Thyroid gland (tissue), 4 donors: ENCODE data around the gene SAG. TPM values are rescaled to one million over a fixed set of nuclear protein-coding genes. Genes with fewer than 3 reads are reported as not detected.

Experiments used
- DNase-seq, 2 donors: peaks; one replicate each; pipeline ENCODE4 v3.0.0-alpha.2; 2019
- H3K27ac ChIP-seq, 3 donors: fragments of 200-600 bp; sonication (generic); 1 replicate in 2 of 3; 2 replicates in 1 of 3; pipeline ENCODE4 v1.5.1; 2016 to 2019; ENCODE audit warnings: mild to moderate bottlenecking in 1 of 3, moderate library complexity in 1 of 3
- H3K27me3 ChIP-seq: fragments of 200-600 bp; sonication (generic); one replicate; pipeline ENCODE4 v1.5.1; 2019
- H3K36me3 ChIP-seq, 2 donors: fragments of 200-600 bp; sonication (generic); one replicate each; pipeline ENCODE4 v1.5.1; 2016 to 2019
- H3K4me1 ChIP-seq, 2 donors: fragments of 200-600 bp; sonication (generic); one replicate each; pipeline ENCODE4 v1.5.1; 2017 to 2019
- H3K4me3 ChIP-seq, 3 donors: fragments of 200-600 bp; sonication (generic); replicated peaks in 1 of 3; 1 replicate in 2 of 3; 2 replicates in 1 of 3; pipeline ENCODE4 v1.5.1; 2016; ENCODE audit warnings: mild to moderate bottlenecking in 1 of 3
- H3K9me3 ChIP-seq: fragments of 200-600 bp; sonication (generic); one replicate; pipeline ENCODE4 v1.5.1; 2017
- CTCF ChIP-seq, 6 experiments: fragments of 200-600 bp in 3 of 6; fragments of 450-650 bp in 3 of 6; sonication (generic) in 3 of 6; IDR thresholded peaks; one replicate each; pipeline ENCODE4 v1.5.1; 2016 to 2019; ENCODE audit warnings: antibody characterized with exemption in 6 of 6, mild to moderate bottlenecking in 2 of 6, inconsistent platforms in 1 of 6, moderate library complexity in 1 of 6
- POLR2A ChIP-seq, 2 donors: fragments of 450-650 bp; IDR thresholded peaks; one replicate each; pipeline ENCODE4 v1.6.1; 2017; ENCODE audit warnings: antibody characterized with exemption in 2 of 2, mild to moderate bottlenecking in 2 of 2, moderate library complexity in 1 of 2
- WGBS, 2 donors: methylation state at CpG; one replicate each; pipeline ENCODE4 v1.1.5; 2017; 5-methylcytosine and 5-hydroxymethylcytosine counted together
- intact Hi-C: fragments of 100-400 bp; cut with DNase I; formaldehyde crosslinking; loops from one replicate; pipeline ENCODE4 v1.15.1; 2023
- total RNA-seq, 4 donors: library from RNA; depleted of rRNA; stranded (reverse); fragments of >200 nt; gene quantifications; one replicate each; pipeline ENCODE4 v1.2.3, GENCODE V29; 2016

SAG gene
- total RNA-seq, 4 donors from 2014 or later = 0.21 TPM; not detected in 3

- no peak for TF ChIP-seq CTCF (IDR thresholded peaks at IDR 0.05)
- no peak for TF ChIP-seq POLR2A (IDR thresholded peaks at IDR 0.05)
- intact Hi-C loops = no loop called here
- WGBS, 2 donors = 78 to 94% methylated on average over 6 of the region's 6 CpGs
- Histone ChIP-seq H3K4me1 (peaks cover 34 to 65% of the 10 kb centered on the region in 2 donors), H3K27me3 (no peaks in the 10 kb centered on the region), H3K9me3 (no peaks in the 10 kb centered on the region), H3K36me3 (peaks cover 29 to 34% of the 10 kb centered on the region in 2 donors), H3K4me3 (no peak overlapping the region), H3K27ac (peak overlapping the region in 2 of 3 donors; percentile 87 to 92)
- DNase-seq = no peak
Observed at GRCh38 chr2:233267516-233268245, 39.9 kb upstream of the SAG start.

- no peak for DNase-seq
- Histone ChIP-seq H3K36me3 (peaks cover 32 to 35% of the 10 kb centered on the region in 2 donors), H3K9me3 (no peaks in the 10 kb centered on the region), H3K27ac (peak overlapping the region; percentile 15 to 66 (median 38)), H3K4me3 (no peak overlapping the region), H3K27me3 (no peaks in the 10 kb centered on the region), H3K4me1 (peaks cover 26 to 40% of the 10 kb centered on the region in 2 donors)
- 74 to 75% methylated on average over 5 of the region's 5 CpGs for WGBS, 2 donors
- TF ChIP-seq POLR2A (IDR thresholded peaks at IDR 0.05) (no peak), CTCF (IDR thresholded peaks at IDR 0.05) (no peak)
- intact Hi-C loops = loop anchor here (10.0 kb wide), 1 partner anchor 174 kb away; no protein-coding TSS in a partner anchor
Observed at GRCh38 chr2:233270366-233270765, 37.2 kb upstream of the SAG start.

GRCh38 chr2:233270951-233271350 lies 36.7 kb upstream of the SAG start:
- intact Hi-C loops = loop anchor here (10.0 kb wide), 1 partner anchor 174 kb away; no protein-coding TSS in a partner anchor
- no peak for DNase-seq
- peaks cover 24 to 37% of the 10 kb centered on the region in 2 donors for H3K4me1 ChIP-seq
- H3K27ac ChIP-seq = peak overlapping the region; percentile 14 to 66 (median 44)
- H3K27me3 ChIP-seq = no peaks in the 10 kb centered on the region
- TF ChIP-seq POLR2A (IDR thresholded peaks at IDR 0.05) (no peak), CTCF (IDR thresholded peaks at IDR 0.05) (no peak)
- H3K9me3 ChIP-seq = no peaks in the 10 kb centered on the region
- H3K4me3 ChIP-seq = no peak overlapping the region
- 95% methylated on average over 4 of the region's 4 CpGs for WGBS, 2 donors
- peaks cover 37 to 41% of the 10 kb centered on the region in 2 donors for H3K36me3 ChIP-seq

- peaks cover 19 to 30% of the 10 kb centered on the region in 2 donors for H3K4me1 ChIP-seq
- TF ChIP-seq CTCF (IDR thresholded peaks at IDR 0.05) (no peak), POLR2A (IDR thresholded peaks at IDR 0.05) (no peak)
- DNase-seq = no peak
- 83 to 90% methylated on average over 2 of the region's 2 CpGs for WGBS, 2 donors
- intact Hi-C loops = loop anchor here (10.0 kb wide), 1 partner anchor 173 kb away; no protein-coding TSS in a partner anchor
- no peaks in the 10 kb centered on the region for H3K27me3 ChIP-seq
- no peak overlapping the region for H3K4me3 ChIP-seq
- H3K36me3 ChIP-seq = peaks cover 45 to 49% of the 10 kb centered on the region in 2 donors
- no peaks in the 10 kb centered on the region for H3K9me3 ChIP-seq
- peak overlapping the region; percentile 44 to 66 (median 46) for H3K27ac ChIP-seq
Observed at GRCh38 chr2:233271693-233272092, 35.9 kb upstream of the SAG start.

GRCh38 chr2:233273120-233273519 lies 34.5 kb upstream of the SAG start:
- H3K9me3 ChIP-seq = no peaks in the 10 kb centered on the region
- peaks cover 54 to 62% of the 10 kb centered on the region in 2 donors for H3K36me3 ChIP-seq
- no peak for DNase-seq
- no peak for TF ChIP-seq POLR2A (IDR thresholded peaks at IDR 0.05)
- TF ChIP-seq CTCF (IDR thresholded peaks at IDR 0.05) = no peak
- intact Hi-C loops = loop anchor here (10.0 kb wide), 1 partner anchor 172 kb away; no protein-coding TSS in a partner anchor
- no peaks in the 10 kb centered on the region for H3K27me3 ChIP-seq
- H3K4me3 ChIP-seq = no peak overlapping the region
- 88 to 89% methylated on average over 6 of the region's 6 CpGs for WGBS, 2 donors
- peaks cover 14 to 20% of the 10 kb centered on the region in 2 donors for H3K4me1 ChIP-seq
- H3K27ac ChIP-seq = peak overlapping the region in 1 of 3 donors; percentile 24
